ENCODE results near the gene SH2D5.
"Not testable (repeated sequence)": the region's sequence is repeated elsewhere in the genome, so short reads cannot be mapped to it uniquely, and the experiment has no call there.

SH2D5 gene

GRCh38 chr1:20727746-20728316 is 4.7 kb downstream of the SH2D5 start:
- DNase-seq: no peak

- no peak for DNase-seq
Measured at GRCh38 chr1:20726932-20727745, 5.4 kb downstream of the SH2D5 start.

GRCh38 chr1:20726118-20726911 is 6.2 kb downstream of the SH2D5 start:
- DNase-seq: no peak

GRCh38 chr1:20725189-20726117 is 7.0 kb downstream of the SH2D5 start:
- no peak for DNase-seq

GRCh38 chr1:20724364-20725188 is 7.9 kb downstream of the SH2D5 start:
- no peak for DNase-seq

GRCh38 chr1:20723537-20724363 is 8.8 kb downstream of the SH2D5 start:
- no peak for DNase-seq

- no peak for DNase-seq
Measured at GRCh38 chr1:20723159-20723536, 9.4 kb downstream of the SH2D5 start.

GRCh38 chr1:20721117-20722061 is 11.1 kb downstream of the SH2D5 start:
- no peak for DNase-seq

- no peak for DNase-seq
Measured at GRCh38 chr1:20720631-20721091, 11.8 kb downstream of the SH2D5 start.

GRCh38 chr1:20719871-20720620 is 12.5 kb downstream of the SH2D5 start:
- DNase-seq: no peak

GRCh38 chr1:20719261-20719660 is 13.2 kb downstream of the SH2D5 start:
- DNase-seq: no peak

GRCh38 chr1:20718343-20718882 is 14.1 kb downstream of the SH2D5 start:
- not testable (repeated sequence) for DNase-seq

GRCh38 chr1:20717452-20718342 is 14.8 kb downstream of the SH2D5 start, which contains the start of gene KIF17:
KIF17 (minus strand) TSS chr1:20718007; CDS start chr1:20717706, 301 bp downstream.
- DNase-seq: no peak

GRCh38 chr1:20716232-20716631 is 16.3 kb downstream of the SH2D5 start:
- no peak for DNase-seq

GRCh38 chr1:20715406-20715805 is 17.1 kb downstream of the SH2D5 start:
- DNase-seq: no peak

- no peak for DNase-seq
Measured at GRCh38 chr1:20713440-20713839, 19.1 kb downstream of the SH2D5 start.

GRCh38 chr1:20712215-20712577 is 20.3 kb downstream of the SH2D5 start:
- DNase-seq: no peak
